Epithelial cell of esophagus (primary cell): Measurements from ENCODE around the gene SKOR2.
"Not testable (repeated sequence)": the region's sequence is repeated elsewhere in the genome, so short reads cannot be mapped to it uniquely, and the experiment has no call there.

ENCODE experiments used
- DNase-seq: peaks from one replicate; pipeline ENCODE4 v3.0.0; 2010; ENCODE audit warnings: low read depth
- H3K4me3 ChIP-seq: 2 replicates; pipeline ENCODE4 v1.5.1; 2011; ENCODE audit warnings: mild to moderate bottlenecking, low read length, control low read depth
- CTCF ChIP-seq: IDR thresholded peaks from 2 replicates; pipeline ENCODE4 v1.5.1; 2011; ENCODE audit warnings: low read depth, mild to moderate bottlenecking, low read length, control low read depth, inconsistent platforms; ENCODE audit not compliant: insufficient read depth; ENCODE audit errors: missing control alignments

Gene SKOR2

GRCh38 chr18:47160256-47160655, 91.2 kb downstream of the SKOR2 start:
- no peak overlapping the region for H3K4me3 ChIP-seq
- TF ChIP-seq CTCF, result no peak
- DNase-seq, result no peak

- not testable (repeated sequence) for H3K4me3 ChIP-seq
These were observed 93.1 kb downstream of the SKOR2 start for GRCh38 chr18:47158404-47158803.

More at GRCh38 chr18:47158404-47158803, 93.1 kb downstream of the SKOR2 start:
- DNase-seq, result not testable (repeated sequence)
